Peyer's patch (tissue), 4 donors: Measurements from ENCODE around the gene GUCA2A.

Experiments used
- CTCF ChIP-seq, 6 experiments: fragments of 450-650 bp in 4 of 6; fragments of 200-600 bp in 2 of 6; sonication (generic) in 1 of 6; IDR thresholded peaks; one replicate each; pipeline ENCODE4 v1.5.1; 2017 to 2019; ENCODE audit warnings: antibody characterized with exemption in 6 of 6, mild to moderate bottlenecking in 3 of 6, moderate library complexity in 1 of 6
- POLR2A ChIP-seq, 2 donors: fragments of 450-650 bp; IDR thresholded peaks; one replicate each; pipeline ENCODE4 v1.5.1; 2017; ENCODE audit warnings: antibody characterized with exemption in 2 of 2, mild to moderate bottlenecking in 2 of 2, moderate library complexity in 2 of 2

GRCh38 chr1:42137766-42138165 lies 26.8 kb downstream of the GUCA2A start:
- TF ChIP-seq CTCF (IDR thresholded peaks at IDR 0.05): no peak
- TF ChIP-seq POLR2A (IDR thresholded peaks at IDR 0.05): no peak
